HG03460 (cell line): Measurements from ENCODE around the gene MXRA7.
"Not testable (repeated sequence)": the region's sequence is repeated elsewhere in the genome, so short reads cannot be mapped to it uniquely, and the experiment has no call there.

ENCODE experiments used
- ATAC-seq: cut with Tn5 transposase; IDR thresholded peaks from one replicate; pipeline ENCODE4 v1.9.1; 2021; ENCODE audit not compliant: unreplicated experiment

MXRA7 gene

DNA sequence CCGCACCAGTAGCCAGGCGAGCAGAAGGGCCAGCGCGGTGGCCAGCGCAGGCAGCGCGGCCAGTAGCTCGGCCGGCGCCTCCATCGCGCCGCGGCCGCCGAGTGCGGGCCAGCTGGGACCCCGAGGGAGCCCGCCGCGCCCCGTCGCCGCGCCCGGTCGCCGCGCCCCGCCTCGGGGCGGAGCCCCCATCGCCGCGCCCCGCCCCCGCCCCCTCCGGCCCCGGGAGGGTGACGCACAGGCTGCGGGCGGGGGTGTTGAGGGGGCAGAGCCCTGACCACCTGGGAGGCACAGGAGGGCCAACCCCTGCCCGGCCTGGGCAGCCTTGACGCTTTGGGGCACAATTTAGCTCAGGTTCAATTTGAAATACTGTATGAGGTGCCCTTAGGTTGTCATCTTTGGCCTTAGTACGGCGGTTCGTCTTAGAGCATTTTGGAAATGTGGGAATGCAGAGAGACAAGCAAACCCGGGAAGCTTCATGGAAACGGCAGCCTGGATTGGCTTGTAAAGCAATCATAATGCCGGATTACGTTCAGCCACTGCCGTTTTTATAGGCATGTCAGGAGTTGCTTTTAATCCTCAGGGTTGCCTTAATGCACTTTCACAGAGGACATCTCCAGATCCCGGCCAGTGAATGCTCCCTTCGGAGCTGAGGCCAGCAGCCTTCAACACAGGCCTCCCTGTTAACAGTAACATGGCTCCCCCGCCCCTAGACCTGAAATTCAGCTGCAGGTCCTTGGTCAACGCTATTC, at the start of gene MXRA7:
Gene MXRA7 (minus strand): TSS at position 103 of the 749 bp plus-strand sequence. CDS start 19 bp downstream, at position 84.
- no peak for ATAC-seq

GRCh38 chr17:76758570-76758969, 47.8 kb upstream of the MXRA7 start:
- no peak for ATAC-seq

GRCh38 chr17:76757256-76757655, 46.5 kb upstream of the MXRA7 start:
- ATAC-seq: no peak

DNA sequence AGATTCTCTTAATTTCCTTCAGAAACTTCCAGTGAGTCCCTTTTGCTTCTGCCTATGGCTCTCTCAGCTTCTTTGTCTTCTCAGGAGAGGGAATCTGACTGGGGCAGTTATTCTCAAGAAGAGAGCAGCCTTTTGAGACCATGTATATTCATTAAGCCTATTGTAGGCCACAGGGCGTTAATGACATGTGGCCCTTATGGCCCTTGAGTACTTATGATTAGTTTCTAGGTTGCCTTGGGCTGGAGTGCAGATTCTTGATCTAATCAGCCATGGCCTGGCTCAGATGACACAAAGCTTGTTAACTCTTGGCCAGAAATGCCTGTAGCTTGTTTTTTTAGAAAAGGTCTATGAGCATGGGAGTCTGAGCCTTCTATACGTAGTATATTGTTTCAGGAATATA, 44.5 kb upstream of the MXRA7 start:
- ATAC-seq: no peak

- no peak for ATAC-seq
These were observed 42.5 kb upstream of the MXRA7 start for GRCh38 chr17:76753061-76753961.

- no peak for ATAC-seq
These were observed 41.2 kb upstream of the MXRA7 start for GRCh38 chr17:76752006-76752405.

- no peak for ATAC-seq
These were observed 40.7 kb upstream of the MXRA7 start for GRCh38 chr17:76751416-76751993.

DNA sequence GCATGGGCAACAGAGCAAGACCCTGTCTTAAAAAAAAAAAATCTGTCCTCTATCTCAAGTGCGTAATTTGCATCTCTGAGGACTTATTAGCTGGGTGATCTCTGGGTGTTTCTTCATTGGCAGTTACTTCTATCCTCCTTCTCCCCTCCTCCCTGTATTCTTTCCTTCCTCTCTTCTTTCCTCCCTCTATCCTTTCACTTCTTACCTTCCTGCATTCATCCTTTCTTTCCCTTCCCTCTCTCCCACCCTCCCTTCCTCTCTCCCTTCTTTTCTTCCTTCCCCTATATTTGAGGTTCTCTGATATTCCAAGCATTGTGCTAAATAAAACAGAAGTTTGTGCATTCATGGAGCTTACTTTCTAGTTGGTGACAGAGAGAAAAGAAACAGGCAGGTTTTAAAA, 37.9 kb upstream of the MXRA7 start:
- ATAC-seq: no peak

DNA sequence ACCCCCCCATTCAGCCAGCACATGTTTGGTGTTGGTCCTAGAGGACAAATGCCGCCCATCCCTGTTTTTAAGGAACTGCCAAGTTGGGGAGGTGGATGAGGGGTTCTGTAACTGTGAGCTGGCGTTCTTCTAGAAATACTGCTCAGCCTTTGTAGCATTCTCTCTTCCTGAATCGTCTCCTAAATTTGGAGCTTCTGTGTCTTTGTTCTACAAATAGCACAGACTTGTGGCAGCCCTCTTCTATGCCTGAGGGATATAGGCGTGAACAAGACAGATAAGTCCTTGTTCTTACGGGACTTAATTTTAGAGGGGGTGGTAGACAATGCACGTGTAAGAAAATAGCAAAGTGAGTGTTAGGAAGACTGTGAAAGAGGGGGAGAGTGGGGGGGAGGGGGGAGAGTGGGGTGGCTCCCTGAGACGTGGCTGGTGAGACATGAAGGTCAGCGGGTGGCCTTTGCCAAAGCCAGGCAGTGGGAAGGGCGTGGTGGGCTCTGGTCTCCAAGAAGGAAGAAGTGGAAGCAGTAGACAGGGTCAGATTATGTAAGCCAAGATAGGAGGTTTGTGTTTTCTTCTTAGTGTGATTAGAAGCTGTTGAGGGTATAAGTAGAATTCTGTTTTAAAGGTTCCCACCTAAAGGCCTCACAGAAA, 37.1 kb upstream of the MXRA7 start:
- ATAC-seq: no peak

GRCh38 chr17:76745785-76746184, 35.0 kb upstream of the MXRA7 start:
- ATAC-seq: not testable (repeated sequence)

DNA sequence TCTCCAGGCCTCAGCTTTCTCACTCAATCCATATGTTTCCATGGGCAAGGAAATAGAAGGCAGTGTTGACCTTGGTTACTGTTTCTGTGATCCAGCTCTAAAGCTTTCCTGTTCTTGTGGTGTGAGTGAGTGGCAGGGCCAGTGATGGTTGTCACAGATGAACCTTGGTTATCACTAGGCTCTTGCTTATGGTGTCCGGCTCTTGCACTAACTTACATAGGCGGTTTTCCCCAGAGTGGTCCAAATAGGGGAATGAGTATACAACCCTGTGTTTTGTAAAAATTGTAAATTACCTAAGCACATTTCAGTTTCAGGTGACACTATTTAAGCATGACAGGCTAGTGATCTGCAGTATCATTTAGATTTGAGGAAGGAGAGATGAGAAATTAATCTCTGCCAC, 34.0 kb upstream of the MXRA7 start:
- no peak for ATAC-seq

GRCh38 chr17:76742958-76743357, 32.2 kb upstream of the MXRA7 start:
- ATAC-seq: no peak

GRCh38 chr17:76740329-76741118, 29.8 kb upstream of the MXRA7 start:
- ATAC-seq: no peak

GRCh38 chr17:76739568-76740115, 28.9 kb upstream of the MXRA7 start:
- ATAC-seq: not testable (repeated sequence)

DNA sequence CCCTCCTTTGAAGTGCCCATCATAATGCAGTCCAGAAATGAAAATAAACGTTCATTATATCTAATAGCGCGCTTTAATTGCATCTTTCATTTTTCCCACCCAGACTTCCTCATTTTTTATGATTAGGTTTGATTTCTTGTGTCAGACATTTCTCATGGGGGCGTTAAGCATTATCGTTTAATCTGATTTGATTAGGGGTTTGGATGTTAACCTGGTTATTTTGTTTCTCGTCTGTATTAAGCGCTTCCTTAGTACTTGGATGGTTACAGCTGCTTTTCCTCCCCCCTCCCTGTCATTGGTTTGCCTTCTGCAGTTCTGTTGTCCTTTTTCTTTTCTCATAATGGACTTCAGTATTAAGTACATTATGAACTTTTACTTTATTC, 27.7 kb upstream of the MXRA7 start:
- no peak for ATAC-seq

DNA sequence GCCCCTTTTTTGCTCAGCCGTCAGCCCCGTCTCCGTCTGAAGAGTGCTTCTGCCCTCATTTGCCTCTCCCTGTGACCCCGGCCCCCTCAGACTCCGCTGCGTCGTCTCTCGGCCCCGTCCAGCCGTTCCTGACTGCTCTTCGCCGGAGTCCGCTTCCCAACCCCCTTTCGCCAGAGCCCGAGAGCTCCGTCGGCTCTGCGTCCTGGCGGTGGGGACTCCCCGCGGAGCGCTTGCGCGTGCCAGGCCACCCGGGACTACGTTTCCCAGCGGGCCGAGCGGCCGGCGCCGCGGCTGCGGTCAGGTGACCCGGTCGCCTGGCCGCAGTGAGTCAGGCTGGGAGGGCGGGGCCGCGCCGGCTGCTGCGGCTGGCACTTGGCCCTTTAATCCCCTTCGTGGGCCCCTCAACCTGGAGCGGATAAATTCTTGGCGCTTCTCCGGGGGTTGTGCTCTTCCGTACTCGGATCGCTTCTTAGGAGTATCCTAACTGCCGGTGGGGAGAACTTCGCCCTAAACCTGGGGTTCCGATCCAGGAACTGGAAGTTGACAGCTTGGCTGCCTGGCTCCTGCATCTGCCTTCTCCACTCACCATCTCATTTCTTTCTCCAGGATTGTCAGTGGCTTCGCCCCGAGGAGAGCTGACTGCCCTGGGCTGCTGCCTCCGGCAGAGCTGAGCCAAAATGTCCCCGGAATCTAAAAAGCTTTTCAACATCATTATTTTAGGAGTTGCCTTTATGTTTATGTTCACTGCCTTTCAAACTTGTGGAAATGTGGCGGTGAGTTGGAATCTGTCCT, 27.1 kb upstream of the MXRA7 start, which contains the start of gene MFSD11:
Gene MFSD11 (plus strand): TSS at position 444 of the 792 bp plus-strand sequence. CDS start 234 bp downstream, at position 678.
- peak; percentile 56 for ATAC-seq

- peak; percentile 60 for ATAC-seq
These were observed 26.4 kb upstream of the MXRA7 start, which contains the start of gene SRSF2 for GRCh38 chr17:76737082-76737675. TSS of gene SRSF2 (minus strand) at chr17:76737331. CDS start at chr17:76737160, 171 bp downstream.

DNA sequence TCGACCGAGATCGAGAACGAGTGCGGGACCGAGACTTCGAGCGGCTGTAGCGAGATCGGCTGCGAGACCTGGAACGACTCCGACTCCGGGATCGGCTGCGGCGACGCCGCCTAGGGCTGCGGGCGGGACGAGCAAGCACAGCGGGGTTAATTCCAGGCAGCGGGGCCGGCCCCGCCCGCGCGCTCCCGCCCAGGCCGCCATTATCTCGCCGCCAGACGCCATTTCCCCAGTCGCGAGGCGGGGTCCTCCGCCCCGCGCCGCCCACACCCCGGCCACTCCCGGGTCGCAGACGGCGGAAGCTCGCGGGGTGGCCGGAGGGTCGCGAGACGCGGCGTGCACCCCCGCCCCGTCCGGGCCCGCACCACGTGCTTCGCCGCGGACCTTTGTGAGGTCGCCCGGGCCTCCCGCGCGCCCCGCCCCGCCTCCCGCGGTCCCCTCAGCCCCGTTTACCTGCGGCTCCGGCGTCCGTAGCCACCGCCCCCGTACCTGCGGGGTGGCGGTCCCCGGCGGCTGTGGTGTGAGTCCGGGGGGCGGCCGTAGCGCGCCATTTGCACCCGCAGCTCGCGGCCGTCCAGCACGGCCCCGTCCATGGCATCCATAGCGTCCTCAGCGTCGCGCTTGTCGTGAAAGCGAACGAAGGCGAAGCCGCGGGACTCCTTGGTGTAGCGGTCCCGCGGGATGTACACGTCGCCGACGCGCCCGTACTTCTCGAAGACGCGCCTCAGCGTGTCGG, 25.8 kb upstream of the MXRA7 start:
- ATAC-seq: peak; percentile 19
